ENCODE results near the gene NSFL1C.
"Not testable (repeated sequence)": the region's sequence is repeated elsewhere in the genome, so short reads cannot be mapped to it uniquely, and the experiment has no call there.

NSFL1C gene

GRCh38 chr20:1466211-1467081 is at the start of gene NSFL1C:
TSS of gene NSFL1C (minus strand) at chr20:1466849. CDS start at chr20:1466824, 25 bp downstream.
- Histone ChIP-seq H3K36me3 (ENCODE audit: insufficient read depth, low read length) (peaks cover 13% of the 10 kb centered on the region), H3K4me1 (ENCODE audit: insufficient read depth, low read length) (peaks cover 35% of the 10 kb centered on the region), H3K4me3 (ENCODE audit: low read depth in 1 of 2, low read length in 2 of 2) (peak within 1 kb of the TSS; percentile 92 to 93), H3K27me3 (ENCODE audit: control insufficient read depth in 1 of 2, insufficient read depth in 2 of 2, low read length in 2 of 2) (no peaks in the 10 kb centered on the region), H3K9ac (ENCODE audit: low read length) (peak within 1 kb of the TSS; percentile 25), H3K9me3 (ENCODE audit: low read length) (no peaks in the 10 kb centered on the region), H3K27ac (ENCODE audit: low read depth, low read length) (peak within 1 kb of the TSS; percentile 88)

GRCh38 chr20:1513801-1514200 is 47.2 kb upstream of the NSFL1C start:
- no peaks in the 10 kb centered on the region for H3K36me3 ChIP-seq (ENCODE audit: insufficient read depth, low read length)
- no peak overlapping the region for H3K27ac ChIP-seq (ENCODE audit: low read depth, low read length)
- no peaks in the 10 kb centered on the region for H3K9me3 ChIP-seq (ENCODE audit: low read length)
- no peak overlapping the region for H3K4me3 ChIP-seq (ENCODE audit: low read depth in 1 of 2, low read length in 2 of 2)
- H3K27me3 ChIP-seq (ENCODE audit: control insufficient read depth in 1 of 2, insufficient read depth in 2 of 2, low read length in 2 of 2): peaks cover 0 to 3% of the 10 kb centered on the region in 2 donors
- no peaks in the 10 kb centered on the region for H3K4me1 ChIP-seq (ENCODE audit: insufficient read depth, low read length)
- H3K9ac ChIP-seq (ENCODE audit: low read length): no peak overlapping the region

- Histone ChIP-seq H3K36me3 (ENCODE audit: insufficient read depth, low read length) (no peaks in the 10 kb centered on the region), H3K9me3 (ENCODE audit: low read length) (no peaks in the 10 kb centered on the region), H3K4me1 (ENCODE audit: insufficient read depth, low read length) (no peaks in the 10 kb centered on the region), H3K27ac (ENCODE audit: low read depth, low read length) (no peak overlapping the region), H3K27me3 (ENCODE audit: control insufficient read depth in 1 of 2, insufficient read depth in 2 of 2, low read length in 2 of 2) (peaks cover 0 to 3% of the 10 kb centered on the region in 2 donors), H3K9ac (ENCODE audit: low read length) (no peak overlapping the region), H3K4me3 (ENCODE audit: low read depth in 1 of 2, low read length in 2 of 2) (no peak overlapping the region)
Measured at GRCh38 chr20:1509237-1509636, 42.6 kb upstream of the NSFL1C start.

- Histone ChIP-seq H3K4me3 (ENCODE audit: low read depth in 1 of 2, low read length in 2 of 2) (no peak overlapping the region), H3K27me3 (ENCODE audit: control insufficient read depth in 1 of 2, insufficient read depth in 2 of 2, low read length in 2 of 2) (peaks cover 0 to 3% of the 10 kb centered on the region in 2 donors), H3K4me1 (ENCODE audit: insufficient read depth, low read length) (no peaks in the 10 kb centered on the region), H3K36me3 (ENCODE audit: insufficient read depth, low read length) (no peaks in the 10 kb centered on the region), H3K9ac (ENCODE audit: low read length) (no peak overlapping the region), H3K27ac (ENCODE audit: low read depth, low read length) (no peak overlapping the region), H3K9me3 (ENCODE audit: low read length) (no peaks in the 10 kb centered on the region)
Measured at GRCh38 chr20:1508574-1508973, 41.9 kb upstream of the NSFL1C start.

- Histone ChIP-seq H3K9ac (ENCODE audit: low read length) (no peak overlapping the region), H3K4me3 (ENCODE audit: low read depth in 1 of 2, low read length in 2 of 2) (no peak overlapping the region), H3K27ac (ENCODE audit: low read depth, low read length) (no peak overlapping the region), H3K4me1 (ENCODE audit: insufficient read depth, low read length) (no peaks in the 10 kb centered on the region), H3K9me3 (ENCODE audit: low read length) (no peaks in the 10 kb centered on the region), H3K36me3 (ENCODE audit: insufficient read depth, low read length) (no peaks in the 10 kb centered on the region), H3K27me3 (ENCODE audit: control insufficient read depth in 1 of 2, insufficient read depth in 2 of 2, low read length in 2 of 2) (peaks cover 0 to 3% of the 10 kb centered on the region in 2 donors)
Measured at GRCh38 chr20:1507276-1507675, 40.6 kb upstream of the NSFL1C start.

- Histone ChIP-seq H3K4me3 (ENCODE audit: low read depth in 1 of 2, low read length in 2 of 2) (no peak overlapping the region), H3K4me1 (ENCODE audit: insufficient read depth, low read length) (no peaks in the 10 kb centered on the region), H3K9me3 (ENCODE audit: low read length) (no peaks in the 10 kb centered on the region), H3K9ac (ENCODE audit: low read length) (no peak overlapping the region), H3K36me3 (ENCODE audit: insufficient read depth, low read length) (no peaks in the 10 kb centered on the region), H3K27me3 (ENCODE audit: control insufficient read depth in 1 of 2, insufficient read depth in 2 of 2, low read length in 2 of 2) (peaks cover 0 to 3% of the 10 kb centered on the region in 2 donors), H3K27ac (ENCODE audit: low read depth, low read length) (no peak overlapping the region)
Measured at GRCh38 chr20:1505871-1506270, 39.2 kb upstream of the NSFL1C start.

GRCh38 chr20:1505361-1505760 is 38.7 kb upstream of the NSFL1C start:
- peaks cover 0 to 3% of the 10 kb centered on the region in 2 donors for H3K27me3 ChIP-seq (ENCODE audit: control insufficient read depth in 1 of 2, insufficient read depth in 2 of 2, low read length in 2 of 2)
- H3K27ac ChIP-seq (ENCODE audit: low read depth, low read length): no peak overlapping the region
- H3K4me1 ChIP-seq (ENCODE audit: insufficient read depth, low read length): no peaks in the 10 kb centered on the region
- no peak overlapping the region for H3K9ac ChIP-seq (ENCODE audit: low read length)
- H3K36me3 ChIP-seq (ENCODE audit: insufficient read depth, low read length): no peaks in the 10 kb centered on the region
- no peak overlapping the region for H3K4me3 ChIP-seq (ENCODE audit: low read depth in 1 of 2, low read length in 2 of 2)
- no peaks in the 10 kb centered on the region for H3K9me3 ChIP-seq (ENCODE audit: low read length)

- Histone ChIP-seq H3K27ac (ENCODE audit: low read depth, low read length) (no peak overlapping the region), H3K36me3 (ENCODE audit: insufficient read depth, low read length) (no peaks in the 10 kb centered on the region), H3K4me1 (ENCODE audit: insufficient read depth, low read length) (no peaks in the 10 kb centered on the region), H3K9ac (ENCODE audit: low read length) (no peak overlapping the region), H3K27me3 (ENCODE audit: control insufficient read depth in 1 of 2, insufficient read depth in 2 of 2, low read length in 2 of 2) (no peaks in the 10 kb centered on the region), H3K9me3 (ENCODE audit: low read length) (no peaks in the 10 kb centered on the region), H3K4me3 (ENCODE audit: low read depth in 1 of 2, low read length in 2 of 2) (no peak overlapping the region)
Measured at GRCh38 chr20:1503564-1504227, 37.0 kb upstream of the NSFL1C start.

- Histone ChIP-seq H3K36me3 (ENCODE audit: insufficient read depth, low read length) (no peaks in the 10 kb centered on the region), H3K27ac (ENCODE audit: low read depth, low read length) (no peak overlapping the region), H3K4me3 (ENCODE audit: low read depth in 1 of 2, low read length in 2 of 2) (no peak overlapping the region), H3K9me3 (ENCODE audit: low read length) (no peaks in the 10 kb centered on the region), H3K9ac (ENCODE audit: low read length) (no peak overlapping the region), H3K4me1 (ENCODE audit: insufficient read depth, low read length) (no peaks in the 10 kb centered on the region), H3K27me3 (ENCODE audit: control insufficient read depth in 1 of 2, insufficient read depth in 2 of 2, low read length in 2 of 2) (no peaks in the 10 kb centered on the region)
Measured at GRCh38 chr20:1500496-1500895, 33.8 kb upstream of the NSFL1C start.

- no peaks in the 10 kb centered on the region for H3K27me3 ChIP-seq (ENCODE audit: control insufficient read depth in 1 of 2, insufficient read depth in 2 of 2, low read length in 2 of 2)
- H3K36me3 ChIP-seq (ENCODE audit: insufficient read depth, low read length): no peaks in the 10 kb centered on the region
Measured at GRCh38 chr20:1499528-1500420, 33.1 kb upstream of the NSFL1C start.

GRCh38 chr20:1497371-1497770 is 30.7 kb upstream of the NSFL1C start:
- H3K27me3 ChIP-seq (ENCODE audit: control insufficient read depth in 1 of 2, insufficient read depth in 2 of 2, low read length in 2 of 2); H3K4me1 ChIP-seq (ENCODE audit: insufficient read depth, low read length); H3K9ac ChIP-seq (ENCODE audit: low read length); H3K9me3 ChIP-seq (ENCODE audit: low read length); H3K4me3 ChIP-seq (ENCODE audit: low read depth in 1 of 2, low read length in 2 of 2); H3K27ac ChIP-seq (ENCODE audit: low read depth, low read length); H3K36me3 ChIP-seq (ENCODE audit: insufficient read depth, low read length): not testable (repeated sequence)

More at GRCh38 chr20:1499528-1500420, 33.1 kb upstream of the NSFL1C start:
- no peak overlapping the region for H3K4me3 ChIP-seq (ENCODE audit: low read depth in 1 of 2, low read length in 2 of 2)
- H3K9me3 ChIP-seq (ENCODE audit: low read length): no peaks in the 10 kb centered on the region
- H3K9ac ChIP-seq (ENCODE audit: low read length): no peak overlapping the region
- no peaks in the 10 kb centered on the region for H3K4me1 ChIP-seq (ENCODE audit: insufficient read depth, low read length)
- H3K27ac ChIP-seq (ENCODE audit: low read depth, low read length): no peak overlapping the region
